K562 (cell line): Measurements from ENCODE around the gene DTNBP1. TPM values are rescaled to one million over a fixed set of nuclear protein-coding genes. Genes with fewer than 3 reads are reported as not detected.

Experiments used
- AFF1 ChIP-seq, 2 experiments: fragments of 450-650 bp; IDR thresholded peaks; 2 replicates each; pipeline ENCODE4 v1.6.1; 2018; ENCODE audit warnings: mild to moderate bottlenecking in 2 of 2, low read depth in 1 of 2; ENCODE audit not compliant: partially characterized antibody in 2 of 2
- BHLHE40 ChIP-seq: IDR thresholded peaks from 2 replicates; pipeline ENCODE4 v1.6.1; 2011; ENCODE audit warnings: low read length, improper control_type of control experiment
- CREBBP ChIP-seq: IDR thresholded peaks from one replicate; pipeline ENCODE4 v1.6.1; 2012; ENCODE audit warnings: low read depth, mild to moderate bottlenecking, control low read depth, inconsistent platforms, low read length
- EGR1 ChIP-seq: fragments of 450-650 bp; conservative IDR thresholded peaks from 2 replicates; pipeline ENCODE4 v1.6.1; 2017; ENCODE audit warnings: mild to moderate bottlenecking
- ELF1 ChIP-seq: fragments of 200-800 bp; sonication (Bioruptor generic); IDR thresholded peaks from 2 replicates; pipeline ENCODE4 v1.6.1; 2016; ENCODE audit warnings: missing genetic modification characterization, missing compliant biosample characterization
- ELF2 ChIP-seq: fragments of 250-450 bp; sonication (Bioruptor Pico); IDR thresholded peaks from 2 replicates; pipeline ENCODE4 v1.5.0; 2021; ENCODE audit warnings: mild to moderate bottlenecking
- HDAC3 ChIP-seq: fragments of 450-650 bp; IDR thresholded peaks from 2 replicates; pipeline ENCODE4 v1.6.1; 2018; ENCODE audit warnings: borderline replicate concordance, mild to moderate bottlenecking, moderate library complexity; ENCODE audit not compliant: partially characterized antibody
- HMGXB4 ChIP-seq: sonication (generic); formaldehyde crosslinking; IDR thresholded peaks from 2 replicates; pipeline ENCODE4 v1.8.1; 2023; ENCODE audit warnings: mild to moderate bottlenecking, missing genetic modification reagents
- ID3 ChIP-seq, 2 experiments: fragments of 250-450 bp in 1 of 2; fragments of 450-650 bp in 1 of 2; sonication (Bioruptor Pico) in 1 of 2; IDR thresholded peaks; 2 replicates each; pipeline versions ENCODE4 v1.6.1 to v1.8.0; 2016 to 2021; ENCODE audit warnings: mild to moderate bottlenecking in 2 of 2, moderate library complexity in 2 of 2, missing compliant biosample characterization in 1 of 2, missing genetic modification characterization in 1 of 2
- MIER1 ChIP-seq: fragments of 450-650 bp; IDR thresholded peaks from 2 replicates; pipeline ENCODE4 v1.6.1; 2016; ENCODE audit warnings: antibody characterized with exemption, mild to moderate bottlenecking, low read depth
- NEUROD1 ChIP-seq: fragments of 150-350 bp; IDR thresholded peaks from 2 replicates; pipeline ENCODE4 v1.6.1; 2014; ENCODE audit warnings: borderline replicate concordance, low read length, low read depth; ENCODE audit not compliant: partially characterized antibody
- RNF2 ChIP-seq: sonication (generic); IDR thresholded peaks from 2 replicates; pipeline ENCODE4 v1.6.1; 2016
- TOE1 ChIP-seq, 2 experiments: fragments of 450-650 bp in 1 of 2; sonication (generic) in 1 of 2; formaldehyde crosslinking in 1 of 2; IDR thresholded peaks; 2 replicates each; pipeline versions ENCODE4 v1.7.1 to v1.8.0; 2016 to 2022; ENCODE audit warnings: borderline replicate concordance in 2 of 2, mild to moderate bottlenecking in 2 of 2, antibody characterized with exemption in 1 of 2, inconsistent platforms in 1 of 2, low read depth in 1 of 2, missing genetic modification reagents in 1 of 2, moderate library complexity in 1 of 2
- ZNF347 ChIP-seq: fragments of 450-650 bp; formaldehyde crosslinking; IDR thresholded peaks from 2 replicates; pipeline ENCODE4 v1.4.0; 2020; ENCODE audit warnings: low read depth, mild to moderate bottlenecking, moderate library complexity
- ZNF445 ChIP-seq: fragments of 250-450 bp; sonication (Bioruptor Pico); IDR thresholded peaks from 2 replicates; pipeline ENCODE4 v1.4.0; 2020; ENCODE audit warnings: low read depth, mild to moderate bottlenecking, moderate library complexity
- ZNF512 ChIP-seq: IDR thresholded peaks from 2 replicates; pipeline ENCODE4 v1.6.1; 2016; ENCODE audit warnings: missing genetic modification characterization, missing compliant biosample characterization
- ZNF766 ChIP-seq: fragments of 200-800 bp; sonication (Bioruptor generic); conservative IDR thresholded peaks from 2 replicates; pipeline ENCODE4 v1.6.1; 2016; ENCODE audit warnings: missing genetic modification characterization, missing compliant biosample characterization
- polyA plus RNA-seq, 8 experiments: library from polyadenylated mRNA; depleted of rRNA in 4 of 8; stranded (reverse) in 5 of 8; unstranded in 3 of 8; fragments of >200 nt; fragmentation: Nextera tagmentation in 2 of 8; fragmentation: Illumina TruSeq in 1 of 8; extraction: Ambion mirVana in 2 of 8; extraction: Trizol in 1 of 8; gene quantifications; 2 replicates each; pipeline versions ENCODE4 v1.2.1 to v1.2.3, GENCODE V29; 2011 to 2014; ENCODE audit warnings: inconsistent platforms in 1 of 8, missing spikeins in 1 of 8
- total RNA-seq, 7 experiments: library from RNA; depleted of rRNA in 6 of 7; stranded (reverse); fragments of >200 nt in 6 of 7; fragmentation: Illumina TruSeq in 2 of 7; extraction: Trizol in 2 of 7; gene quantifications; 2 replicates each; pipeline versions ENCODE4 v1.2.1 to v1.2.3, GENCODE V29; 2011 to 2021; ENCODE audit warnings: low replicate concordance in 1 of 7

The DTNBP1 gene
- total and polyA plus RNA-seq, 9 of the 15 experiments (the other 6 are each of a cell fraction or from before 2014, with no cell fraction given), result 16.7 to 54.5 (median 21.4) TPM

GRCh38 chr6:15662326-15663129 lies at the start of gene DTNBP1 (continued):
- TF ChIP-seq ZNF347 (CRISPR knock-in tag), result no peak
- 0 out of 2 replicates have a peak, but pooled peaks have one; percentile 33 for TF ChIP-seq TOE1 (IDR thresholded peaks at IDR 0.05; ENCODE audit: borderline replicate concordance)
- peak; percentile 25; the same call in 1 of the 2 replicates for TF ChIP-seq TOE1 (CRISPR knock-in tag; IDR thresholded peaks at IDR 0.05; ENCODE audit: borderline replicate concordance, low read depth)
- TF ChIP-seq ZNF445 (CRISPR knock-in tag), result no peak
- no peak for TF ChIP-seq CREBBP
- TF ChIP-seq ELF2 (CRISPR knock-in tag), result peak; percentile 51; the same call in 1 of the 2 replicates
- TF ChIP-seq HDAC3, result no peak
- no peak for TF ChIP-seq ID3 (CRISPR knock-in tag; IDR thresholded peaks at IDR 0.05)
- TF ChIP-seq ID3 (tag; IDR thresholded peaks at IDR 0.05), result peak; percentile 64; the same call in 1 of the 2 replicates
- no peak for TF ChIP-seq NEUROD1
- TF ChIP-seq RNF2, result peak; percentile 43; the same call in 1 of the 2 replicates
- peak; percentile 88 for TF ChIP-seq ELF1 (tag)
- peak; percentile 81 for TF ChIP-seq EGR1
- no peak for TF ChIP-seq ZNF512 (tag)
- peak; percentile 87 for TF ChIP-seq BHLHE40
- no peak for TF ChIP-seq AFF1 (IDR thresholded peaks at IDR 0.05; ENCODE audit: low read depth in 1 of 2, partially characterized antibody in 2 of 2)
- TF ChIP-seq HMGXB4 (CRISPR knock-in tag), result 0 out of 2 replicates have a peak, but pooled peaks have one; percentile 22
- TF ChIP-seq ZNF766 (CRISPR knock-in tag), result no peak
- no peak for TF ChIP-seq MIER1
